Thyroid gland (tissue), 4 donors: Measurements from ENCODE around the gene TRUB1. TPM values are rescaled to one million over a fixed set of nuclear protein-coding genes. Genes with fewer than 3 reads are reported as not detected.

Experiments used
- DNase-seq, 2 donors: peaks; one replicate each; pipeline ENCODE4 v3.0.0-alpha.2; 2019
- H3K27ac ChIP-seq, 3 donors: fragments of 200-600 bp; sonication (generic); 1 replicate in 2 of 3; 2 replicates in 1 of 3; pipeline ENCODE4 v1.5.1; 2016 to 2019; ENCODE audit warnings: mild to moderate bottlenecking in 1 of 3, moderate library complexity in 1 of 3
- H3K27me3 ChIP-seq: fragments of 200-600 bp; sonication (generic); one replicate; pipeline ENCODE4 v1.5.1; 2019
- H3K36me3 ChIP-seq, 2 donors: fragments of 200-600 bp; sonication (generic); one replicate each; pipeline ENCODE4 v1.5.1; 2016 to 2019
- H3K4me1 ChIP-seq, 2 donors: fragments of 200-600 bp; sonication (generic); one replicate each; pipeline ENCODE4 v1.5.1; 2017 to 2019
- H3K4me3 ChIP-seq, 3 donors: fragments of 200-600 bp; sonication (generic); replicated peaks in 1 of 3; 1 replicate in 2 of 3; 2 replicates in 1 of 3; pipeline ENCODE4 v1.5.1; 2016; ENCODE audit warnings: mild to moderate bottlenecking in 1 of 3
- H3K9me3 ChIP-seq: fragments of 200-600 bp; sonication (generic); one replicate; pipeline ENCODE4 v1.5.1; 2017
- CTCF ChIP-seq, 6 experiments: fragments of 200-600 bp in 3 of 6; fragments of 450-650 bp in 3 of 6; sonication (generic) in 3 of 6; IDR thresholded peaks; one replicate each; pipeline ENCODE4 v1.5.1; 2016 to 2019; ENCODE audit warnings: antibody characterized with exemption in 6 of 6, mild to moderate bottlenecking in 2 of 6, inconsistent platforms in 1 of 6, moderate library complexity in 1 of 6
- POLR2A ChIP-seq, 2 donors: fragments of 450-650 bp; IDR thresholded peaks; one replicate each; pipeline ENCODE4 v1.6.1; 2017; ENCODE audit warnings: antibody characterized with exemption in 2 of 2, mild to moderate bottlenecking in 2 of 2, moderate library complexity in 1 of 2
- WGBS, 2 donors: methylation state at CpG; one replicate each; pipeline ENCODE4 v1.1.5; 2017; 5-methylcytosine and 5-hydroxymethylcytosine counted together
- intact Hi-C: fragments of 100-400 bp; cut with DNase I; formaldehyde crosslinking; loops from one replicate; pipeline ENCODE4 v1.15.1; 2023
- total RNA-seq, 4 donors: library from RNA; depleted of rRNA; stranded (reverse); fragments of >200 nt; gene quantifications; one replicate each; pipeline ENCODE4 v1.2.3, GENCODE V29; 2016

The TRUB1 gene
- total RNA-seq, 4 donors from 2014 or later: 16.1 to 26.5 (median 22.8) TPM

GRCh38 chr10:114908896-114909295 is 29.1 kb upstream of the TRUB1 start:
- no peaks in the 10 kb centered on the region for H3K4me1 ChIP-seq
- no peak for DNase-seq
- TF ChIP-seq POLR2A (IDR thresholded peaks at IDR 0.05) (no peak), CTCF (IDR thresholded peaks at IDR 0.05) (no peak)
- no peaks in the 10 kb centered on the region for H3K9me3 ChIP-seq
- no peak overlapping the region for H3K27ac ChIP-seq
- intact Hi-C loops: no loop called here
- no peaks in the 10 kb centered on the region for H3K36me3 ChIP-seq
- 90 to 96% methylated on average over 5 of the region's 5 CpGs for WGBS, 2 donors
- no peak overlapping the region for H3K4me3 ChIP-seq
- H3K27me3 ChIP-seq: no peaks in the 10 kb centered on the region

- 81 to 85% methylated on average over 4 of the region's 4 CpGs for WGBS, 2 donors
- Histone ChIP-seq H3K36me3 (no peaks in the 10 kb centered on the region), H3K27me3 (no peaks in the 10 kb centered on the region), H3K9me3 (no peaks in the 10 kb centered on the region), H3K4me1 (no peaks in the 10 kb centered on the region), H3K4me3 (no peak overlapping the region), H3K27ac (no peak overlapping the region)
- DNase-seq: no peak
- intact Hi-C loops: no loop called here
- TF ChIP-seq CTCF (IDR thresholded peaks at IDR 0.05) (no peak), POLR2A (IDR thresholded peaks at IDR 0.05) (no peak)
Measured at GRCh38 chr10:114911052-114911711, 26.8 kb upstream of the TRUB1 start.

- intact Hi-C loops: no loop called here
- 71 to 74% methylated on average over 5 of the region's 5 CpGs for WGBS, 2 donors
- no peak overlapping the region for H3K4me3 ChIP-seq
- no peaks in the 10 kb centered on the region for H3K36me3 ChIP-seq
- H3K4me1 ChIP-seq: no peaks in the 10 kb centered on the region
- H3K27me3 ChIP-seq: no peaks in the 10 kb centered on the region
- no peaks in the 10 kb centered on the region for H3K9me3 ChIP-seq
- DNase-seq: no peak
- no peak for TF ChIP-seq CTCF (IDR thresholded peaks at IDR 0.05)
- H3K27ac ChIP-seq: no peak overlapping the region
Measured at GRCh38 chr10:114911801-114912469, 26.1 kb upstream of the TRUB1 start.

GRCh38 chr10:114912470-114912859 is 25.5 kb upstream of the TRUB1 start:
- Histone ChIP-seq H3K9me3 (no peaks in the 10 kb centered on the region), H3K27me3 (no peaks in the 10 kb centered on the region), H3K4me3 (no peak overlapping the region), H3K4me1 (no peaks in the 10 kb centered on the region), H3K36me3 (no peaks in the 10 kb centered on the region), H3K27ac (no peak overlapping the region)
- 70 to 83% methylated on average over 2 of the region's 2 CpGs for WGBS, 2 donors
- no peak for DNase-seq
- intact Hi-C loops: no loop called here
- TF ChIP-seq POLR2A (IDR thresholded peaks at IDR 0.05) (no peak), CTCF (IDR thresholded peaks at IDR 0.05) (no peak)

GRCh38 chr10:114914560-114914959 is 23.4 kb upstream of the TRUB1 start:
- Histone ChIP-seq H3K4me1 (no peaks in the 10 kb centered on the region), H3K27ac (no peak overlapping the region), H3K36me3 (no peaks in the 10 kb centered on the region), H3K27me3 (no peaks in the 10 kb centered on the region), H3K4me3 (no peak overlapping the region), H3K9me3 (no peaks in the 10 kb centered on the region)
- TF ChIP-seq CTCF (IDR thresholded peaks at IDR 0.05): no peak
- TF ChIP-seq POLR2A (IDR thresholded peaks at IDR 0.05): no peak
- WGBS, 2 donors: 78 to 84% methylated on average over 3 of the region's 3 CpGs
- no peak for DNase-seq
- intact Hi-C loops: no loop called here
